Right atrium auricular region (tissue), 2 donors: ENCODE data around the gene NARF. TPM values are rescaled to one million over a fixed set of nuclear protein-coding genes. Genes with fewer than 3 reads are reported as not detected.

Source experiments
- DNase-seq: peaks from one replicate; pipeline ENCODE4 v3.0.0-alpha.2; 2019; ENCODE audit warnings: low spot score
- H3K27ac ChIP-seq, 2 donors: fragments of 200-600 bp; sonication (generic); 1 replicate in 1 of 2; 2 replicates in 1 of 2; pipeline ENCODE4 v1.5.1; 2016 to 2019
- H3K27me3 ChIP-seq, 2 donors: fragments of 200-600 bp; sonication (generic); one replicate each; pipeline versions ENCODE4 v1.5.1 to v1.6.0; 2017 to 2019
- H3K36me3 ChIP-seq: fragments of 200-600 bp; sonication (generic); one replicate; pipeline ENCODE4 v1.5.1; 2016
- H3K4me1 ChIP-seq, 2 donors: fragments of 200-600 bp; sonication (generic); one replicate each; pipeline versions ENCODE4 v1.5.1 to v1.6.0; 2017 to 2019
- H3K4me3 ChIP-seq, 2 donors: fragments of 200-600 bp; sonication (generic); 1 replicate in 1 of 2; 2 replicates in 1 of 2; pipeline ENCODE4 v1.5.1; 2017 to 2019; ENCODE audit warnings: mild to moderate bottlenecking in 1 of 2, moderate library complexity in 1 of 2
- H3K9me3 ChIP-seq, 2 donors: fragments of 200-600 bp; sonication (generic); one replicate each; pipeline ENCODE4 v1.5.1; 2019
- CTCF ChIP-seq, 2 donors: fragments of 200-600 bp; sonication (generic); IDR thresholded peaks; one replicate each; pipeline ENCODE4 v1.5.1; 2019; ENCODE audit warnings: antibody characterized with exemption in 2 of 2
- total RNA-seq, 2 donors: library from RNA; depleted of rRNA; stranded (reverse); fragments of >200 nt; gene quantifications; one replicate each; pipeline ENCODE4 v1.1.0, GENCODE V29; 2016

Gene NARF
- total RNA-seq, 2 donors from 2014 or later, result 51.4 to 54.8 TPM

GRCh38 chr17:82439829-82440365, 18.6 kb upstream of the NARF start:
- DNase-seq, result no peak
- TF ChIP-seq CTCF (IDR thresholded peaks at IDR 0.05), result no peak
- H3K27me3 ChIP-seq, result no peaks in the 10 kb centered on the region
- peaks cover 7% of the 10 kb centered on the region for H3K36me3 ChIP-seq
- H3K4me3 ChIP-seq, result no peak overlapping the region
- H3K4me1 ChIP-seq, result peaks cover 0 to 6% of the 10 kb centered on the region in 2 donors
- no peaks in the 10 kb centered on the region for H3K9me3 ChIP-seq
- H3K27ac ChIP-seq, result no peak overlapping the region

- H3K4me1 ChIP-seq, result peaks cover 0 to 12% of the 10 kb centered on the region in 2 donors
- H3K4me3 ChIP-seq, result peak overlapping the region in 1 of 2 donors; percentile 13
- H3K27ac ChIP-seq, result peak overlapping the region in 1 of 2 donors; percentile 12
- no peaks in the 10 kb centered on the region for H3K27me3 ChIP-seq
- peaks cover 7% of the 10 kb centered on the region for H3K36me3 ChIP-seq
- no peaks in the 10 kb centered on the region for H3K9me3 ChIP-seq
- DNase-seq, result no peak
- no peak for TF ChIP-seq CTCF (IDR thresholded peaks at IDR 0.05)
Measured at GRCh38 chr17:82440469-82440981, 18.0 kb upstream of the NARF start.

GRCh38 chr17:82440991-82441627, 17.4 kb upstream of the NARF start:
- Histone ChIP-seq H3K4me3 (peak overlapping the region in 1 of 2 donors; percentile 13), H3K9me3 (no peaks in the 10 kb centered on the region), H3K36me3 (peaks cover 7% of the 10 kb centered on the region), H3K27me3 (no peaks in the 10 kb centered on the region), H3K4me1 (peaks cover 0 to 18% of the 10 kb centered on the region in 2 donors), H3K27ac (peak overlapping the region in 1 of 2 donors; percentile 12)
- TF ChIP-seq CTCF (IDR thresholded peaks at IDR 0.05), result no peak
- no peak for DNase-seq

- no peak for DNase-seq
- Histone ChIP-seq H3K27ac (no peak overlapping the region), H3K4me1 (peaks cover 0 to 18% of the 10 kb centered on the region in 2 donors), H3K27me3 (no peaks in the 10 kb centered on the region), H3K4me3 (no peak overlapping the region), H3K36me3 (peaks cover 6% of the 10 kb centered on the region), H3K9me3 (no peaks in the 10 kb centered on the region)
- TF ChIP-seq CTCF (IDR thresholded peaks at IDR 0.05), result no peak
Measured at GRCh38 chr17:82441691-82442487, 16.7 kb upstream of the NARF start.

GRCh38 chr17:82442643-82443464, 15.7 kb upstream of the NARF start:
- no peaks in the 10 kb centered on the region for H3K9me3 ChIP-seq
- no peak overlapping the region for H3K4me3 ChIP-seq
- TF ChIP-seq CTCF (IDR thresholded peaks at IDR 0.05), result no peak
- H3K36me3 ChIP-seq, result no peaks in the 10 kb centered on the region
- peaks cover 0 to 18% of the 10 kb centered on the region in 2 donors for H3K4me1 ChIP-seq
- DNase-seq, result no peak
- no peaks in the 10 kb centered on the region for H3K27me3 ChIP-seq
- H3K27ac ChIP-seq, result no peak overlapping the region
